ENCODE results near the gene LRP1B.
"Not testable (repeated sequence)": the region's sequence is repeated elsewhere in the genome, so short reads cannot be mapped to it uniquely, and the experiment has no call there.

LRP1B gene

GRCh38 chr2:141869572-141869971, 261.2 kb downstream of the LRP1B start:
- DNase-seq, result no peak

GRCh38 chr2:141863964-141864363, 266.9 kb downstream of the LRP1B start:
- no peak for DNase-seq

- no peak for DNase-seq
These were observed 274.4 kb downstream of the LRP1B start for GRCh38 chr2:141856215-141856919.

GRCh38 chr2:141848191-141848590, 282.6 kb downstream of the LRP1B start:
- DNase-seq, result no peak

DNA sequence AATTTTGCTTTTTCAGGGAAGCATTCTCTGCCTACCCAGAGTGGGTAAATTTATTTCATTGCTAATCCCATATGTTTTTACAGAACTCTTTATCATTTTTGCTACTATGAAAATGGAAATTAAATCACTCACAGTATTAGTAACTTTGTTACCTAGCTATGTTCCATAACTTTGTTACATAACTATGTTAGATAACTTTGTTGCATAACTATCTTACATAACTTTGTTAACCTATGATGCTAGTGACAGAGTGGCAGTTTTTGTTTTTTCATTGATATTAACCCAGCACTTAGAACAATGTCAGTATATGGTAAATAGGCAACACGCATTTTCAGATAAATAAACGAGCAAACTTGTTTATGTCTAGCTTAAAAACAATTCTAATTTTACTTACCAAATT, 286.6 kb downstream of the LRP1B start:
- no peak for DNase-seq

- no peak for DNase-seq
These were observed 295.7 kb downstream of the LRP1B start for GRCh38 chr2:141835103-141835502.

DNA sequence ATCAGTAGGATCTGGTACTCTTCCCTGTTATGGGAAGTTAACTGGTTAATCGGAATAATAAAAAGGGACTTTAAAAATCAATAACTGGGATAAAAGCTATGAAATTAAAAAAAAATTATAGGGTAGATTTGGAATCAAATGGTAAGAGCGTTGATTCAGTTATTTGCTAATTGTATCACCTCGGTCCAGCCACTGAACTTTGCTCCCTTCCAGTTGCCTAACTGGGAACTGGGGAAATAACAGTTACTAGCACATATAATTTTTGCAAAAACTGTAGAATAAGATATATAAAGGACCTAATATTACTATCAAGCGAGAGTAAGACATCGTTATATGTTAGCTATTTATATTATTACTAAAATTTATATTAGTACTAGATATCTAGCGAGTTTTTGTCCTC, 302.1 kb downstream of the LRP1B start:
- no peak for DNase-seq

DNA sequence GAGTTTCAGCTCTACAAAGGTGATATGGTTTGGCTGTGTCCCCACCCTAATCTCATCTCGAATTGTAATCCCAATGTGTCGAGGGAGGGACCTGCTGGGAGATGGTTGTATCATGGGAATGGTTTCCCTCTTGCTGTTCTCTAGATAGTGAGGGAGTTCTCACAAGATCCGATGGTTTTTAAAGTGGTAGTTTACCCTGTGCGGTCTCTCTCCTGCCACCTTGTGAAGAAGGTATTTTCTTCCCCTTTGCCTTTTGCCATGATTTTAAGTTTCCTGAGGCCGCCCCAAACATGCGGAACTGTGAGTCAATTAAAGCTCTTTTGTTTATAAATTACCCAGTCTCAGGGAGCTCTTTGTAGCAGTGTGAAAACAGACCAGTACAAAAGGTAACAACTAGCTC, 306.0 kb downstream of the LRP1B start:
- DNase-seq, result no peak

GRCh38 chr2:141820893-141821292, 309.9 kb downstream of the LRP1B start:
- no peak for DNase-seq

GRCh38 chr2:141815320-141815719, 315.5 kb downstream of the LRP1B start:
- not testable (repeated sequence) for DNase-seq

DNA sequence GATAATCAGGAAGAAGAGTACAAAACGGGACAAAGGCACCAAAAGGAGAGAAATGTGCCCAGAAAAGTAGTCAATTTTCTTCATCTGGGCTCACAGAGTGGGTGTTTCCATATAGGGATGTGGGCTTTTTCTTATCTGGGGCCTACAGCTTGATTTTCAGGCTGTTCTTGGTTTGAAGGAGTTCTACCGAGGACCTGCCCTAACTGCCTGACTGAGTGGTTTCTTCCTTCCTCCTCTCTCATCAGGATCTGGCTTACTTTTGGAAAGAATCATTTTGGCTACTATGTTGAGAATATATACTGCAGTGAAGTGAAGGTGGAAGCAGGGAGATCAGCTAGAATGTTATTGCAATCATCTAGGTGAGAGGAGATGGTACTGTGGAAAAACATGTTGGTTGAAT, 316.7 kb downstream of the LRP1B start:
- no peak for DNase-seq

- no peak for DNase-seq
These were observed 320.7 kb downstream of the LRP1B start for GRCh38 chr2:141810148-141810547.

- DNase-seq, result no peak
These were observed 324.7 kb downstream of the LRP1B start for GRCh38 chr2:141806090-141806489.

- no peak for DNase-seq
These were observed 325.5 kb downstream of the LRP1B start for GRCh38 chr2:141805302-141805701.

- no peak for DNase-seq
These were observed 334.4 kb downstream of the LRP1B start for GRCh38 chr2:141796449-141796848.

DNA sequence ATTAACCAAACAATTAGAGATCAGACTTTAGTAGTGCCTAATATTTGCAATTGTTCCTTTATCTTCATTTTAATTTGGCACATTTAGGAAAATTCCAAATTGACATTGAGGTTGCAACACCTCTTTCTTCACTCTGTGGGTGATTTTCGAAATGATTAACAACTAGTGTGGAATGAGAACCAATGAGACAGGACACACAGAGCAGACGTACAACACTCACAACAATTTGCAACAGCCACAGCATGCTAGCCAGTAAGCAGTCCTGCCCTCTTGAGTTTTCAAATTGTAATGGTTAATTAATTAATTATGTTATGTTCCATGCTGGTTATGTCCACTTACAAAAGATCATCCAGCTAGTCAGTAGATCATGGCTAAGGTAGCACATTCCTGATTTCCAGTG, 339.3 kb downstream of the LRP1B start:
- no peak for DNase-seq

DNA sequence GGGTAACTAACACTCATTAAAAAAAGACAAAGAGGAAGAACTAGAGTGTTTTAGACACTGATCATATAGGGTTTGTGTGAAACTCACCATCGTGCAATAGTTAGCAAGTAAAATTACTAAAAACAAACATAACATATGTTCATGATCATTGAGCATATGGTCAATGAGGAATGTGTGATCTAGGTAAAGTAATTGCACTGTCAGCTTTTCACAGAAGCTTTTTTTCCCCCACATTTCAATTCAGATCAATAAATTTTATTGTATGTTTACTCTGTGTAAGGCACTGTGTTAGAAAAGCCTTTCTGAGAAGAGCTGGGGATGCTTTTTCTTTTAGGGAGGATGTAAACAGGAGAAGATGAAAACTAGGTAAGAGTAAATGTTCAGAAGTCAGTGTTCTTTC, 348.2 kb downstream of the LRP1B start:
- no peak for DNase-seq

GRCh38 chr2:141778315-141778835, 352.4 kb downstream of the LRP1B start:
- no peak for DNase-seq

DNA sequence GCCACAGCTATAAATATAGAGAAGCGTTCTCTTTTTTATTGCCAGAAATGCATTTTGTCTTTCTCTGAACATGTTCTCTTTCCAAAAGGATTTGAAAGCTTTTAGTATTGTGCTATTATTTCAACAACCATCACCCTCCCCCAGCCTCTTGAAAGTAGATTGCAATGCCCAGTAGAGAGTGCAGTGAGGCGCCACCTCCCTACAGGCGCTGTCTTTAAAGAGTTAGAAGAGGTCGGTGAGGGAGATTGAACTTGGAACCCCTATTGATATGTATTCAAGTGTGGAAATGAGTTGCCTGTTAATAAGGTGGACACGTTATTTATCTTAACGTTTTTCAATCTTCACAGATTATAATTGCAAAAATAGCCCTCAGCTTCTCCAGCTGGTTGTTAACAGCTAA, 360.3 kb downstream of the LRP1B start:
- no peak for DNase-seq

GRCh38 chr2:141767691-141768090, 363.1 kb downstream of the LRP1B start:
- DNase-seq, result no peak

- no peak for DNase-seq
These were observed 363.8 kb downstream of the LRP1B start for GRCh38 chr2:141767051-141767450.

- no peak for DNase-seq
These were observed 364.6 kb downstream of the LRP1B start for GRCh38 chr2:141766225-141766624.

GRCh38 chr2:141748616-141749015, 382.2 kb downstream of the LRP1B start:
- DNase-seq, result no peak

- no peak for DNase-seq
These were observed 389.2 kb downstream of the LRP1B start for GRCh38 chr2:141741652-141742051.

Measured in CD4-positive, alpha-beta T cell treated with Interleukin-1 beta for 1 hour (primary cell).